ENCODE data around the gene DPT. TPM values are rescaled to one million over a fixed set of nuclear protein-coding genes. Genes with fewer than 3 reads are reported as not detected.

DPT gene
- polyA plus RNA-seq, 1 donor from 2014 or later: not detected

DNA sequence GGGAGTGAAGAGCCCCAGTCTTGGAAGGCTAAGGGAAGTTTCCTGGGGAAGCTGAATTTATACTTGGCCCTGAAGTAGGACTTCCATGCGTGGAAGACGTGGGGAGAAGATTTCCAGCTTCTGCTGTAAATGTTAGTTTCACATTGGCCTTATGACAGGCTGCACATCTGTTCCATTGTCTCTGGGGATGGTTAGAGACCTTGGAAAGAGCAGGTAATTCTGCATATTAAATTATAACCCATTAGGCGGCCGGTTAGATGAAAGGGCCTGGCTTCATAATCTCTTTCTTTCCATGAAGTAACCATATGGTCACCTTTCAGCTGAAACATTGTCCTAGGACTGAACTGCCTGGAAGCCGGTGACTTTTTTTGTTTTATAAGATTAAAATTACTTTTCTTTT lies 37.5 kb downstream of the DPT start:
- H3K9me2 ChIP-seq (ENCODE audit: insufficient read depth, low read length): no peaks in the 10 kb centered on the region
- H3K36me3 ChIP-seq (ENCODE audit: insufficient read depth, low read length): no peaks in the 10 kb centered on the region
- H2AFZ ChIP-seq (ENCODE audit: low read depth, low read length): no peak overlapping the region
- no peaks in the 10 kb centered on the region for H3K27me3 ChIP-seq (ENCODE audit: insufficient read depth, low read depth, low read length)
- H3K4me2 ChIP-seq (ENCODE audit: low read length): no peak overlapping the region
- H3K27ac ChIP-seq (ENCODE audit: low read length): no peak overlapping the region
- H4K20me1 ChIP-seq (ENCODE audit: insufficient read depth): no peaks in the 10 kb centered on the region
- no peak for TF ChIP-seq RAD21 (conservative IDR thresholded peaks at IDR 0.05)
- no peak for TF ChIP-seq SMC3 (conservative IDR thresholded peaks at IDR 0.05; ENCODE audit: poor library complexity)
- TF ChIP-seq EP300 (conservative IDR thresholded peaks at IDR 0.05; ENCODE audit: poor library complexity, severe bottlenecking): no peak
- TF ChIP-seq TAF1 (IDR thresholded peaks at IDR 0.05; ENCODE audit: low read depth): no peak
- no peak for TF ChIP-seq REST (IDR thresholded peaks at IDR 0.05; ENCODE audit: borderline replicate concordance)
- TF ChIP-seq POLR2AphosphoS5 (IDR thresholded peaks at IDR 0.05): no peak
- TF ChIP-seq, protein P1, sequence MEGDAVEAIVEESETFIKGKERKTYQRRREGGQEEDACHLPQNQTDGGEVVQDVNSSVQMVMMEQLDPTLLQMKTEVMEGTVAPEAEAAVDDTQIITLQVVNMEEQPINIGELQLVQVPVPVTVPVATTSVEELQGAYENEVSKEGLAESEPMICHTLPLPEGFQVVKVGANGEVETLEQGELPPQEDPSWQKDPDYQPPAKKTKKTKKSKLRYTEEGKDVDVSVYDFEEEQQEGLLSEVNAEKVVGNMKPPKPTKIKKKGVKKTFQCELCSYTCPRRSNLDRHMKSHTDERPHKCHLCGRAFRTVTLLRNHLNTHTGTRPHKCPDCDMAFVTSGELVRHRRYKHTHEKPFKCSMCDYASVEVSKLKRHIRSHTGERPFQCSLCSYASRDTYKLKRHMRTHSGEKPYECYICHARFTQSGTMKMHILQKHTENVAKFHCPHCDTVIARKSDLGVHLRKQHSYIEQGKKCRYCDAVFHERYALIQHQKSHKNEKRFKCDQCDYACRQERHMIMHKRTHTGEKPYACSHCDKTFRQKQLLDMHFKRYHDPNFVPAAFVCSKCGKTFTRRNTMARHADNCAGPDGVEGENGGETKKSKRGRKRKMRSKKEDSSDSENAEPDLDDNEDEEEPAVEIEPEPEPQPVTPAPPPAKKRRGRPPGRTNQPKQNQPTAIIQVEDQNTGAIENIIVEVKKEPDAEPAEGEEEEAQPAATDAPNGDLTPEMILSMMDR (IDR thresholded peaks at IDR 0.05; ENCODE audit: poor library complexity, severe bottlenecking): no peak
- no peak for TF ChIP-seq MXI1 (conservative IDR thresholded peaks at IDR 0.05; ENCODE audit: poor library complexity, severe bottlenecking)
- TF ChIP-seq EZH2 (IDR thresholded peaks at IDR 0.05; ENCODE audit: borderline replicate concordance, insufficient read depth, low read length, poor library complexity, severe bottlenecking): no peak
- no peaks in the 10 kb centered on the region for H3F3A ChIP-seq (ENCODE audit: insufficient read depth, low read length, poor library complexity, severe bottlenecking)
- H3K79me2 ChIP-seq (replicated peaks; ENCODE audit: insufficient read depth, low read length): no peaks in the 10 kb centered on the region
- no peaks in the 10 kb centered on the region for H3K9me3 ChIP-seq (ENCODE audit: low read length)
- H3K9ac ChIP-seq (ENCODE audit: low read length): no peak overlapping the region
- no peak overlapping the region for H3K4me3 ChIP-seq (ENCODE audit: low read length)

DNA sequence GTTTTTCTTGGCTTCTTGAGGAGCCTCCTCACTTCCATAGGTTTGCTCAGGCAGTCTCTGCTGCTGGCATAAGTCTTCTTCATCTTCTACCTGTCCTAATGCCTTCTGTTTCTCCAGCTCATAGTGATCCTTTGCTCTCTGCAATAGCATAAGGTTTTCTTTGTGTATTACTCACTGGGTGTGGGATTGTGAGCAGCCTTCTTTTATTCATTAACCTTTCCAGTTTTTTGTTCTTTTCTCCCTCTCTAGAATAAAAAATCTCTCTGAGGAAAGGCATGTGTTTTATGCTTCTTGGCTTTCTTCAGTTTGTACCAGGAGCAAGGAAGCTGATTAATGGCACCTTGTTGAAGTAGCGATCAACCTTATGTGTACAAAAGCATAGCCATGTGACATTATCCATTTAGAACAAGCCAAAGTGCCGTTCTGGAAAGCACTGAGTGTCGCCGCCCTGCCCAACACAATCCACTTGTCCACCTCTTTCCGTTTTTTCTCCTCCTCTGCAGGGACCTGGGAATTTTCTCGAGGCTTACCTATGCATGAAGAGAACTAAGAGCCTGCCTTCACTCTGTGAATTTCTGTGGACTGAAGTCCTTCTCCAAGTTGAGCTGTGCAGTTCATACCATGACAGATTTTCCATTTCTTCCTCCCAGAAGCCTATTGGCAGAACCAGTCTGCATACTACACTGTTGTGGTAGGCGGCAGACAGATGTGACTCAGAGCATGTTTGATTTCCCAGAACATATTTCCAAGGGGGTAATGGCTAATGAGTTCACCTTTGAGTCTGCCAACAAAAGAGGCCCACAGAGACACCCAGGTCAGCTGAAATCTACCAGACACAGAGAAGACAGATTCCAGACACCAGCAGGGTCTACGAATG lies 39.0 kb downstream of the DPT start:
- TF ChIP-seq EP300 (conservative IDR thresholded peaks at IDR 0.05; ENCODE audit: poor library complexity, severe bottlenecking): no peak
- TF ChIP-seq POLR2AphosphoS5 (IDR thresholded peaks at IDR 0.05): no peak
- TF ChIP-seq SMC3 (conservative IDR thresholded peaks at IDR 0.05; ENCODE audit: poor library complexity): no peak
- no peak for TF ChIP-seq EZH2 (IDR thresholded peaks at IDR 0.05; ENCODE audit: borderline replicate concordance, insufficient read depth, low read length, poor library complexity, severe bottlenecking)
- no peak for TF ChIP-seq REST (IDR thresholded peaks at IDR 0.05; ENCODE audit: borderline replicate concordance)
- TF ChIP-seq, protein P1 (IDR thresholded peaks at IDR 0.05; ENCODE audit: poor library complexity, severe bottlenecking): no peak
- no peak for TF ChIP-seq RAD21 (conservative IDR thresholded peaks at IDR 0.05)
- no peak for TF ChIP-seq TAF1 (IDR thresholded peaks at IDR 0.05; ENCODE audit: low read depth)
- TF ChIP-seq MXI1 (conservative IDR thresholded peaks at IDR 0.05; ENCODE audit: poor library complexity, severe bottlenecking): no peak
- Histone ChIP-seq H3K36me3 (ENCODE audit: insufficient read depth, low read length) (no peaks in the 10 kb centered on the region), H3K4me3 (ENCODE audit: low read length) (no peak overlapping the region), H3K4me2 (ENCODE audit: low read length) (no peak overlapping the region), H3K9me3 (ENCODE audit: low read length) (no peaks in the 10 kb centered on the region), H3K9me2 (ENCODE audit: insufficient read depth, low read length) (no peaks in the 10 kb centered on the region), H3K9ac (ENCODE audit: low read length) (no peak overlapping the region), H3K27ac (ENCODE audit: low read length) (no peak overlapping the region), H2AFZ (ENCODE audit: low read depth, low read length) (no peak overlapping the region), H3K27me3 (ENCODE audit: insufficient read depth, low read depth, low read length) (no peaks in the 10 kb centered on the region), H3K79me2 (replicated peaks; ENCODE audit: insufficient read depth, low read length) (no peaks in the 10 kb centered on the region), H4K20me1 (ENCODE audit: insufficient read depth) (no peaks in the 10 kb centered on the region), H3F3A (ENCODE audit: insufficient read depth, low read length, poor library complexity, severe bottlenecking) (no peaks in the 10 kb centered on the region)

Measured in neural cell (in vitro differentiated cells).